Activated CD8-positive, alpha-beta memory T cell treated with anti-CD3 and anti-CD28 coated beads, Interleukin-2, amount 50 U/mL, for 4 hours (primary cell): ENCODE data around the gene TAOK1.
"Not testable (repeated sequence)": the region's sequence is repeated elsewhere in the genome, so short reads cannot be mapped to it uniquely, and the experiment has no call there.

Source experiments
- DNase-seq: peaks from one replicate; pipeline ENCODE4 v3.0.0-alpha.2; 2020

The TAOK1 gene

GRCh38 chr17:29449865-29450671 is 59.9 kb downstream of the TAOK1 start:
- no peak for DNase-seq

- no peak for DNase-seq
Observed at GRCh38 chr17:29451121-29451742, 61.1 kb downstream of the TAOK1 start.

DNA sequence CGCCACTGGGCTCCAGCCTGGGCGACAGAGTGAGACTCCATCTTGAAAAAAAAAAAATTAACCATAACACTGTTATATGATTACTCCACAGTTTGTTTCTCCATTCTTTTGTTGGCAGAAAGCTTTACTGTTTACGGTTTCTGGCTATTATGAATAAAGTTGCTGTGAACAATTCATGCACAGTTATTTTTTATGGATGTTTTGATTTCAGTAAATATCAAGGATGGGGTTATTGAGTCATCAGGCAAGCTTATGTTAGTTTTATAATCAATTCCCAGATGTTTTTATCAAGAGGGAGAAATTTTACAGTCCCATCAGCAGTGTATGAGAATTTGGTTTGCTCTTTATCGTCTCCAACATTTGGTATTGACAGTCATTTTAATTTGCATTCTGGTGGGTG is 67.9 kb downstream of the TAOK1 start:
- no peak for DNase-seq

GRCh38 chr17:29461483-29462206 is 71.5 kb downstream of the TAOK1 start:
- no peak for DNase-seq

DNA sequence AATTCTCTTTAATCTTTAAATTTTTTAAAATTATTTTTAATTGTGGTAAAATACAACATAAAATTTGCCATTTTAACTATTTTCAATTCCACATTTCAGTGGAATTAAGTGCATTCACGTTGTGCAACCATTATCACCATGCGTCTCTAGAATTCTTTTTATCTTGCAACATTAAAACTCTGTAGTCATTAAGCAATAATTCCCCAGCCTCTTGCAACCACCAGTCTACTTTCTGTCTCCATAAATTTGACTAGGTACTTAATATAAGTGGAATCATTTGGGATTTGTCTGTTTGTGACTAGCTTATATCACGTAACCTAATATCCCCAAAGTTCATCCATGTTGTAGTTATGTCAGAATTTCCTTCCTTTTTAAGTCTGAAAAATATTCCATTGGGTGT is 79.1 kb downstream of the TAOK1 start:
- no peak for DNase-seq

GRCh38 chr17:29473437-29473836 is 83.3 kb downstream of the TAOK1 start:
- not testable (repeated sequence) for DNase-seq

DNA sequence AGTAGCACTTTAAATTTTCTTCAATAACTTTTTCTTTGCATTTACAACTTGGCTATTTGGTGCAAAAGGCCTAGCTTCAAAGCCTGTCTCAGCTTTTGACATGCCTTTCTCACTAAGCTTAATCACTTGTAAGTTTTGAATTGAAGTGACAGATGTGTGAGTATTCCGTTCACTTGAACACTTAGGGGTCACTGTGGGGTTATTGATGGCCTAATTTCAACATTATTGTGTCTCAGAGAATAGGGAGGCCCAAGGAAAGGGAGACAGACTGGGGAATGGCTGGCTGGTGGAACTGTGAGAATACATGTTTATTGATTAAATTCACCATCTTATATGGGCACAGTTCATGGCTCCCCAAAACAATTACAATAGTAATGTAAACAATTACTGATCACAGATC is 84.1 kb downstream of the TAOK1 start:
- no peak for DNase-seq

DNA sequence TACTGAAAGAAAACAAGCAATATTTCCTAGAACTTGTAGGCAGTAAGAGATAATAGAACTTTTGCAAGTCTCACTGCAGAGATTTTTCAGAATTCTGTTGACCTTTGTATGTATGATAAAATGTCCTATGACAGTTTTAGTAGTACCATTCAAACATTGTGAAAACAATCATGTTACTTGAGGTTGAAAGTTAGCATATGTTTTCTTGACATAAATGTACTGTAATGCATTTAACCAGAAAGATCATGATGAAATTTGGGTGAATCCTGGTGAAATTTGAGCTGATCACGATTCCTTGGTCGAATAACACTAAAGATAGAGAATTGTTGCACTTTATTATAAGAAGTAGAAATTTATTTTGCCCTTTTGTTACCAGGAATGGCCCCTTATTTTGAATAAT is 85.7 kb downstream of the TAOK1 start:
- DNase-seq, result no peak

GRCh38 chr17:29480249-29480928 is 90.2 kb downstream of the TAOK1 start:
- not testable (repeated sequence) for DNase-seq

DNA sequence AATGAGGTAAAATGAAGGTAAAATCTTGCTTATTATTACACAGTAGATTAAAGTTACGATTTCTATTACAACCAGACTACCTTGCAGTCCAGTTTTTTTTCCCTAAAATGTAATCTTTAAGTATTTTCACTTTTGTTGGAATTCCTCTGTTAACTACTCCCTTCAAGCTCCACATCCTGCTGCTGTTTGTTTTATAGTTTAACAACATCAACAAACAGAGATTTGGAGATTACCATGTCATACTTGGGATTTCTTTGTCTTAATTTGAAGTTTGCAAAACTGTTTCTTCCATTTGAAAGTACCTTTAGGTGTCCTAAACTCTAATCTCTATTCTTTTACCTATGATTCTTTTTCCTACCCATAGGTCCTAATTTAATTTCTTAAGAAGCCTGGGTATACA is 93.3 kb downstream of the TAOK1 start:
- no peak for DNase-seq

DNA sequence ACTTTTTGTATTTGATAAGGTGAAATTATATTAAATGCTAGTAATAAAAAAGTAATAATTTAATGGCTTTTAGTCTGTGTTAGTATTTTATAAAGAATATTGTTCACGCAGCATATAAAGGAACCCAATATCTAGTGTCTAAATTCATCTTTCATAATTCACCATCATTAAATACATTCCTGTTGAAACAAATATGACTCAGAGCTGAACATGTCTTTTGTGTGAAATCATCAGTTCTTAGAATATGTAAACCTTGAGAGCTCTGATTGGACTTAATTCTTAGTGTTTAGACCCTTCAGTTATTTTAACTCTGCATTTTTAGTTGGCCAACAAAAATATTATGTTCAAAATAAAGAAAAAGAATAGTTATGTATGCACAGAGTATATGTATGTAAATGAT is 104.8 kb downstream of the TAOK1 start:
- DNase-seq, result no peak

DNA sequence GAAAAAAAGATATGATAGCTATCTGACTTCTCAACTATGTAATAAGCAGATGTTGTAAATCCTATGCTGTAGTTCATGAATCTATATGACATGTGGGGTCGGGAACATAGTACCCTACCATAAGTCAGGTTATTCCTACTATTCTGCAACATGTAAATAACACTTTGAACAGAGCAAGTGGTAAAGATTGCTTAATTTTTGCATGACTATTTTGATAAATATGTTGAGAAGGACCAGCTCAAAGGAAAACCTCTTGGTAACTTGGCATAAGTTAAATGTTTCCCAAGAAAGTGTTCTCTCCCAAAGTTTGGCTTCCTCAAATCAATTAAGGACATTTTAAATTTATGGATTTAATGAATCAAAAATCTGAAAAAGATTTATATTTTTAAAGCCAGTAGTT is 114.5 kb downstream of the TAOK1 start:
- no peak for DNase-seq

GRCh38 chr17:29505836-29506235 is 115.7 kb downstream of the TAOK1 start:
- DNase-seq, result no peak

- DNase-seq, result no peak
Observed at GRCh38 chr17:29510953-29511352, 120.8 kb downstream of the TAOK1 start.

DNA sequence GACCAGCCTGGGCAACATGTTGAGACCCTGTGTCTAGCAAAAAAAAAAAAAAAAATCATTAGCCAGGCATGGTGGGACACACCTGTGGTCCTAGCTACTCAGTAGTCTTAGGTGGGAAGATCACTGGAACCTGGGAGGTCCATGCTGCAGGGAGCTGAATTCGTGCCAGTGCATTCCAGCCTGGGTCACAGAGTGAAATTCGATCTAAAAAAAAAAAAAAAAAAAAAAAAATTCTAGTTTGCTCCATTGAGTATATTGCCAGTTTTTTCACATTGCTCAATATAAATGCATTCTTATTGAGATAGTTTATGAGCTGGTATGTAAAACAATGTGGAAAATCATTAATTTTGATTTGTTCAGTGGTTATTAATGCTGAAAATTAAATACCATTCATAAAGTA is 124.6 kb downstream of the TAOK1 start:
- no peak for DNase-seq

DNA sequence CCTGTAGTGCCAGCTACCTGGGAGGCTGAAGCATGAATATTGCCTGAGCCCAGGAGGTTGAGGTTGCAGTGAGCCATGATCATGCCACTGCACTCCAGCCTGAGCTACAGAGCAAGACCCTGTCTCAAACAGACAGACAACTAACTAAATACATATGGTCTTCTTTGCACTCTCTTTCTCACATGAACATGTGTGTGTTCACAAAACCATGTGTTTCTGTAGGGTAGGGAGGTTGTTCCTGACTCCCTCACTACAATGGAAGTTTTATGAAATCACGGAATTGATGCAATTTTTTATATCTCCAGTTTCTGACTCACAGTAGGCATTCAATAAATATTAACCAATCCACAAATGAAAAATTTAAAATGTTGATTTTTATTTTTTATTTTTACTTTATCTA is 128.2 kb downstream of the TAOK1 start:
- DNase-seq, result no peak

GRCh38 chr17:29524692-29525091 is 134.5 kb downstream of the TAOK1 start:
- no peak for DNase-seq

GRCh38 chr17:29526322-29526721 is 136.2 kb downstream of the TAOK1 start:
- DNase-seq, result no peak

DNA sequence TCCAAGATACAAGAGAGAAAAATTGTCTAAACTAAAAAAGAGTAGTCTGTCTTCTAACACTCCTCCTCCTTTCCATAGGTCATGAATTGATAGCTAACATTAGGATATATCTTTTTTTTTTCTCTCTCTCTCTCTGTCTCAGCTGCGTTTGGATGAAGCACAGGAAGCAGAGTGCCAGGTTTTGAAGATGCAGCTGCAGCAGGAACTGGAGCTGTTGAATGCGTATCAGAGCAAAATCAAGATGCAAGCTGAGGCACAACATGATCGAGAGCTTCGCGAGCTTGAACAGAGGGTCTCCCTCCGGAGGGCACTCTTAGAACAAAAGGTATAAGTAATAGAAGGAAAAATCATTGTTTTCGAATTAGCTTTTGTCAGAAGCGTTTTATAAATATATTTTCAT is 143.8 kb downstream of the TAOK1 start:
- DNase-seq, result no peak

- no peak for DNase-seq
Observed at GRCh38 chr17:29544066-29544465, 153.9 kb downstream of the TAOK1 start.

- no peak for DNase-seq
Observed at GRCh38 chr17:29546085-29546484, 155.9 kb downstream of the TAOK1 start.

- DNase-seq, result no peak
Observed at GRCh38 chr17:29546830-29547229, 156.7 kb downstream of the TAOK1 start.

- no peak for DNase-seq
Observed at GRCh38 chr17:29549177-29549923, 159.2 kb downstream of the TAOK1 start.
